H9 (cell line): ENCODE measurements around the gene WDR54. TPM values are rescaled to one million over a fixed set of nuclear protein-coding genes. Genes with fewer than 3 reads are reported as not detected.

ENCODE experiments used
- DNase-seq: peaks from one replicate; pipeline ENCODE4 v3.0.0-alpha.2; 2017
- H2AFZ ChIP-seq: one replicate; pipeline ENCODE4 v1.6.1; 2013; ENCODE audit warnings: mild to moderate bottlenecking, low read length, control low read depth, moderate library complexity
- H2AK5ac ChIP-seq: 2 replicates; pipeline ENCODE4 v1.6.1; 2013; ENCODE audit warnings: low read length, control low read depth, mixed read lengths; ENCODE audit not compliant: insufficient read length
- H2BK120ac ChIP-seq: one replicate; pipeline ENCODE4 v1.6.1; 2013; ENCODE audit warnings: low read depth, mild to moderate bottlenecking, low read length, control low read depth, inconsistent platforms; ENCODE audit not compliant: poor library complexity, severe bottlenecking
- H2BK12ac ChIP-seq: 2 replicates; pipeline ENCODE4 v1.6.1; 2013; ENCODE audit warnings: low read length, control low read depth, mixed read lengths, low read depth; ENCODE audit not compliant: insufficient read length
- H2BK15ac ChIP-seq: 2 replicates; pipeline ENCODE4 v1.6.1; 2013; ENCODE audit warnings: low read depth, low read length, control low read depth
- H2BK20ac ChIP-seq: one replicate; pipeline ENCODE4 v1.6.1; 2013; ENCODE audit warnings: low read depth, mild to moderate bottlenecking, low read length, control low read depth, inconsistent platforms; ENCODE audit not compliant: poor library complexity, severe bottlenecking
- H2BK5ac ChIP-seq: 2 replicates; pipeline ENCODE4 v1.6.1; 2013; ENCODE audit warnings: low read length, control low read depth, mixed read lengths; ENCODE audit not compliant: insufficient read length
- H3K14ac ChIP-seq: 2 replicates; pipeline ENCODE4 v1.6.1; 2013; ENCODE audit warnings: low read length, control low read depth; ENCODE audit not compliant: insufficient read depth
- H3K18ac ChIP-seq: 2 replicates; pipeline ENCODE4 v1.6.1; 2013; ENCODE audit warnings: low read depth, mild to moderate bottlenecking, mixed read lengths, low read length, control low read depth; ENCODE audit not compliant: insufficient read length
- H3K23ac ChIP-seq: 2 replicates; pipeline ENCODE4 v1.6.1; 2013; ENCODE audit warnings: low read length, control low read depth, mixed read lengths, low read depth; ENCODE audit not compliant: insufficient read length
- H3K23me2 ChIP-seq: 2 replicates; pipeline ENCODE4 v1.6.1; 2013; ENCODE audit warnings: low read depth, mild to moderate bottlenecking, mixed read lengths, low read length, control low read depth; ENCODE audit not compliant: insufficient read length, poor library complexity, severe bottlenecking
- H3K27ac ChIP-seq: 2 replicates; pipeline ENCODE4 v1.5.1; 2013; ENCODE audit warnings: low read length, control low read depth, mixed read lengths, low read depth; ENCODE audit not compliant: insufficient read length
- H3K27me3 ChIP-seq: 2 replicates; pipeline ENCODE4 v1.6.1; 2013; ENCODE audit warnings: low read length, control low read depth, inconsistent platforms; ENCODE audit not compliant: insufficient read depth
- H3K4ac ChIP-seq: 2 replicates; pipeline ENCODE4 v1.6.1; 2013; ENCODE audit warnings: low read depth, mild to moderate bottlenecking, control low read depth, inconsistent platforms, low read length, moderate library complexity
- H3K4me1 ChIP-seq: 2 replicates; pipeline ENCODE4 v1.6.1; 2013; ENCODE audit warnings: low read length, control low read depth, inconsistent platforms; ENCODE audit not compliant: insufficient read depth
- H3K4me2 ChIP-seq: 2 replicates; pipeline ENCODE4 v1.6.1; 2013; ENCODE audit warnings: low read length, control low read depth, mixed read lengths; ENCODE audit not compliant: insufficient read length, insufficient read depth
- H3K56ac ChIP-seq: 2 replicates; pipeline ENCODE4 v1.6.1; 2013; ENCODE audit warnings: low read depth, mild to moderate bottlenecking, mixed read lengths, low read length, control low read depth; ENCODE audit not compliant: insufficient read length
- H3K79me1 ChIP-seq: 2 replicates; pipeline ENCODE4 v1.6.1; 2013; ENCODE audit warnings: low read depth, mild to moderate bottlenecking, moderate library complexity, low read length, control low read depth, inconsistent platforms; ENCODE audit not compliant: insufficient read depth, poor library complexity, severe bottlenecking
- H3K79me2 ChIP-seq: 2 replicates; pipeline ENCODE4 v1.6.1; 2013; ENCODE audit warnings: low read length, control low read depth, inconsistent platforms; ENCODE audit not compliant: insufficient read depth
- H3K9ac ChIP-seq: 2 replicates; pipeline ENCODE4 v1.6.1; 2013; ENCODE audit warnings: low read length, control low read depth, mixed read lengths; ENCODE audit not compliant: insufficient read length; ENCODE audit errors: extremely low read depth
- H3K9me3 ChIP-seq: one replicate; pipeline ENCODE4 v1.6.1; 2013; ENCODE audit warnings: low read depth, low read length, inconsistent platforms; ENCODE audit not compliant: control insufficient read depth
- H3T11ph ChIP-seq: one replicate; pipeline ENCODE4 v1.6.1; 2013; ENCODE audit warnings: mild to moderate bottlenecking, low read length, control low read depth, inconsistent platforms
- H4K20me1 ChIP-seq: one replicate; pipeline ENCODE4 v1.6.1; 2013; ENCODE audit not compliant: control insufficient read depth, insufficient read length, insufficient read depth
- H4K5ac ChIP-seq: 2 replicates; pipeline ENCODE4 v1.6.1; 2013; ENCODE audit warnings: low read depth, mild to moderate bottlenecking, mixed read lengths, low read length, control low read depth; ENCODE audit not compliant: insufficient read length
- H4K8ac ChIP-seq: replicated peaks from 2 replicates; pipeline ENCODE4 v1.6.1; 2013; ENCODE audit warnings: low read length, control low read depth, mixed read lengths, low read depth; ENCODE audit not compliant: insufficient read length
- H4K91ac ChIP-seq: 2 replicates; pipeline ENCODE4 v1.6.1; 2013; ENCODE audit warnings: low read depth, mild to moderate bottlenecking, moderate library complexity, mixed read lengths, low read length, control low read depth; ENCODE audit not compliant: insufficient read length
- H3K27ac Mint-ChIP-seq, 3 experiments: 2 replicates in 2 of 3; 3 replicates in 1 of 3; pipeline ENCODE4 v1.8.0; 2020 to 2021; ENCODE audit warnings: mixed read lengths in 3 of 3, mild to moderate bottlenecking in 1 of 3, moderate library complexity in 1 of 3
- H3K27me3 Mint-ChIP-seq: 2 replicates; pipeline ENCODE4 v1.8.0; 2021; ENCODE audit warnings: low read depth, mild to moderate bottlenecking, moderate library complexity, mixed read lengths
- H3K36me3 Mint-ChIP-seq, 3 experiments: 2 replicates in 2 of 3; 3 replicates in 1 of 3; pipeline ENCODE4 v1.8.0; 2020 to 2021; ENCODE audit warnings: low read depth in 3 of 3, mixed read lengths in 3 of 3; ENCODE audit not compliant: insufficient read depth in 1 of 3
- H3K4me1 Mint-ChIP-seq, 2 experiments: 2 replicates each; pipeline ENCODE4 v1.8.0; 2020; ENCODE audit warnings: mixed read lengths in 2 of 2
- H3K4me3 Mint-ChIP-seq, 2 experiments: 2 replicates in 1 of 2; 3 replicates in 1 of 2; pipeline ENCODE4 v1.8.0; 2020 to 2021; ENCODE audit warnings: mild to moderate bottlenecking in 2 of 2, mixed read lengths in 2 of 2, moderate library complexity in 1 of 2
- H3K9me3 Mint-ChIP-seq, 2 experiments: 2 replicates in 1 of 2; 3 replicates in 1 of 2; pipeline ENCODE4 v1.8.0; 2020; ENCODE audit warnings: mild to moderate bottlenecking in 2 of 2, mixed read lengths in 2 of 2, moderate library complexity in 1 of 2
- WGBS: extraction: QIAGEN DNeasy Blood & Tissue Kit; methylation state at CpG from one replicate; pipeline ENCODE4 v1.1.7; 2013; ENCODE audit warnings: missing lambda C conversion rate, low lambda C conversion rate, mixed read lengths; ENCODE audit not compliant: insufficient read length; ENCODE audit errors: extremely low coverage; 5-methylcytosine and 5-hydroxymethylcytosine counted together
- total RNA-seq: library from RNA; stranded (reverse); gene quantifications from 2 replicates; pipeline ENCODE4 v1.2.1, GENCODE V29; 2021
- TF ChIP-seq, protein P1 (sequence below): fragments of 200-600 bp; sonication (generic); conservative IDR thresholded peaks from 3 replicates; pipeline ENCODE4 v1.8.0; 2021; ENCODE audit warnings: antibody characterized with exemption, mild to moderate bottlenecking

WDR54 gene
- total RNA-seq, 1 experiment from 2014 or later, result 66.4 TPM

DNA sequence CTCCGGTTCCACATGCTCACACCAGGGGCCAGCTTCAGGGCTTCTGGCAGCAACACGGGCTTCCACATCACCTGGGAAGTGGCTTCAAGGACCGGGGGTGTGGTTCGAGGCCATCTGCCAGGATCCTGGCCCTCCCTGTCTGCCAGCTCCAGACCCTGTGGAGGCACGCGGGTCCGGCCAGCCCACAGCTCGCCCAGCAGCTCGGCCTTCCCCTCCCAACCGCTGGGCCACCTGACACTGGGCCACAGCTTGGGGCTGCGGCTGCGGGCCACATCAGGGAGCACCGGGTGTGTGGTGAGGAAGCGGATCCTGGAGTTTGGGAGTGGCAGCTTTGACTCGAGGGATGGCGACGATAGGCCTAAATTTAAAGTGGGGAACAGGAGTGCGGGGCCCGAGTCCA lies 7.1 kb upstream of the WDR54 start:
- Histone ChIP-seq H2BK120ac (no peak overlapping the region), H3K56ac (no peak overlapping the region), H2AK5ac (no peak overlapping the region), H3K9me3 (no peaks in the 10 kb centered on the region), H4K20me1 (no peaks in the 10 kb centered on the region), H4K8ac (no peak overlapping the region), H2AFZ (no peak overlapping the region), H3K4me1 (no peaks in the 10 kb centered on the region), H4K91ac (no peak overlapping the region), H3K79me1 (no peaks in the 10 kb centered on the region), H3K4ac (no peak overlapping the region), H3K23me2 (no peaks in the 10 kb centered on the region), H3T11ph (no peak overlapping the region), H2BK12ac (no peak overlapping the region), H3K18ac (no peak overlapping the region), H3K27ac (no peak overlapping the region), H3K9ac (no peak overlapping the region), H3K79me2 (no peaks in the 10 kb centered on the region), H3K14ac (no peak overlapping the region), H2BK15ac (no peak overlapping the region), H3K4me2 (no peak overlapping the region), H3K23ac (no peak overlapping the region), H2BK20ac (no peak overlapping the region), H2BK5ac (no peak overlapping the region), H3K27me3 (no peaks in the 10 kb centered on the region), H4K5ac (no peak overlapping the region)
- no CpG with 5 or more reads among the region's 19 CpGs for WGBS
- DNase-seq, result no peak
- TF ChIP-seq, protein P1, sequence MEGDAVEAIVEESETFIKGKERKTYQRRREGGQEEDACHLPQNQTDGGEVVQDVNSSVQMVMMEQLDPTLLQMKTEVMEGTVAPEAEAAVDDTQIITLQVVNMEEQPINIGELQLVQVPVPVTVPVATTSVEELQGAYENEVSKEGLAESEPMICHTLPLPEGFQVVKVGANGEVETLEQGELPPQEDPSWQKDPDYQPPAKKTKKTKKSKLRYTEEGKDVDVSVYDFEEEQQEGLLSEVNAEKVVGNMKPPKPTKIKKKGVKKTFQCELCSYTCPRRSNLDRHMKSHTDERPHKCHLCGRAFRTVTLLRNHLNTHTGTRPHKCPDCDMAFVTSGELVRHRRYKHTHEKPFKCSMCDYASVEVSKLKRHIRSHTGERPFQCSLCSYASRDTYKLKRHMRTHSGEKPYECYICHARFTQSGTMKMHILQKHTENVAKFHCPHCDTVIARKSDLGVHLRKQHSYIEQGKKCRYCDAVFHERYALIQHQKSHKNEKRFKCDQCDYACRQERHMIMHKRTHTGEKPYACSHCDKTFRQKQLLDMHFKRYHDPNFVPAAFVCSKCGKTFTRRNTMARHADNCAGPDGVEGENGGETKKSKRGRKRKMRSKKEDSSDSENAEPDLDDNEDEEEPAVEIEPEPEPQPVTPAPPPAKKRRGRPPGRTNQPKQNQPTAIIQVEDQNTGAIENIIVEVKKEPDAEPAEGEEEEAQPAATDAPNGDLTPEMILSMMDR, result no peak
- Mint-ChIP-seq H3K36me3 (no peaks in the 10 kb centered on the region; a peak in 1 of 7 replicates), H3K27ac (no peak overlapping the region; a peak in 1 of 7 replicates), H3K4me1 (peaks cover 0 to 14% of the 10 kb centered on the region in 2 experiments; a peak in 2 of 4 replicates), H3K27me3 (peaks cover 13% of the 10 kb centered on the region), H3K9me3 (no peaks in the 10 kb centered on the region), H3K4me3 (no peak overlapping the region)
